Hematopoietic multipotent progenitor cell treated with erythropoietin and hydrocortisone succinate and interleukin-3 and kit ligand, for 4 days (in vitro differentiated cells): ENCODE data around the gene CD74.
A peak's percentile ranks its signal among the peaks of the same experiment; 100 is the strongest.

ENCODE experiments used
- DNase-seq: peaks from one replicate; pipeline ENCODE4 v3.0.0-alpha.2; 2015

The CD74 gene

DNA sequence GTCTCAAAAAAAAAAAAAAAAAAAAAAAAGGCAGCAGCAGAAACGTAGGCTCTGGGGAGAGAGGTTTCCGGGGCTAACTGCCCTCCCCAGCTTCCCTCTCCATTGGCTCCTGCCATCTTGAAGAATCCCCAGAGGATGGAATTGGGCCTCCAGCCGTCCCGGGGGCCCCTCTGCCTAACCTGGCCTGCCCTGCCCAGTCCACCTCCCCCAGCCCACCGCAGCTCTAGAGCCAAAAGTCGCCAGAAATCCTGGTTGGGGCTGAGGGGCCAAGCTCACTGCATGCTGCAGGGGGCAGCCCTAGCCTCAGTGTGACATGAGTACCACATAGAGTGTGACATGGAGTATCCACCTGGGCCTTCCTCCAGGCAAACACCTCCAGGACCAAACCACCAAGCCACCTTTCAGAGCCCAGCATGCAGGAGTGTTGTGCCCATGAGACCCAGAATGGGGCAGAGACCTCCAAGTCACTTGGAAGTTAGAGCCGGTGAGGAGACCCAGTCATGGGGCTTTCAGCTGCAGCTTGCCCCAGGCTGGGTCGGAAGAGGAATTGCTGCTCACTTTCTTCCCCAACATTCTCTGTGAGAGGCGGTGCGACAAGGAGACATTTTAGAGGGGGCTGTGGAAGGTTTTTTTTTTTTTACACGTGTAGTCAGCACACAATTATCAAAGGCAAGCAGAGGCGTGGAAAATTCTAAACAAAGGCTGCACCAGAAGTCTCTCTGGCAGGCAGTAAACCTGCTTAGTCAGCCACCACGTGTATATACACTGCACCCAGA lies 17.6 kb downstream of the CD74 start:
- no peak for DNase-seq

DNA sequence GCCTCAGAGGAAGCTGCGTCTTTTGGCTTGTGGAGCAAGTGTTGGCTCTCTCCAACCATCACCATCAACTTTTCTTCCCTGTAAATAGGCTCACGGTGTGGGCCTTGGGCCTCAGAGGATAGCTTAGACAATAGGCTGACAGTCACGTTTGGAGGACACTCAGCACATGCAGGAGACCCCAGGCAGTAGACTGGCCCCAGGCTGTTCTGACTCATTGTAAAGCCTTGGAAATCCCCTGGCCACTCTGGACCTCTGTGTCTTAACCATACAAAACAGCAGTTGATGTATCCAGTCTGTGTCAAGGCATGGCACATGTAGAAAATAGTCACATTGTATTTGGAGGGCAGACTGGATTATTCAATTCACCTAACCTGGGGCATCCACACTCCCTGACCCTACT lies 18.6 kb downstream of the CD74 start:
- DNase-seq, result no peak

DNA sequence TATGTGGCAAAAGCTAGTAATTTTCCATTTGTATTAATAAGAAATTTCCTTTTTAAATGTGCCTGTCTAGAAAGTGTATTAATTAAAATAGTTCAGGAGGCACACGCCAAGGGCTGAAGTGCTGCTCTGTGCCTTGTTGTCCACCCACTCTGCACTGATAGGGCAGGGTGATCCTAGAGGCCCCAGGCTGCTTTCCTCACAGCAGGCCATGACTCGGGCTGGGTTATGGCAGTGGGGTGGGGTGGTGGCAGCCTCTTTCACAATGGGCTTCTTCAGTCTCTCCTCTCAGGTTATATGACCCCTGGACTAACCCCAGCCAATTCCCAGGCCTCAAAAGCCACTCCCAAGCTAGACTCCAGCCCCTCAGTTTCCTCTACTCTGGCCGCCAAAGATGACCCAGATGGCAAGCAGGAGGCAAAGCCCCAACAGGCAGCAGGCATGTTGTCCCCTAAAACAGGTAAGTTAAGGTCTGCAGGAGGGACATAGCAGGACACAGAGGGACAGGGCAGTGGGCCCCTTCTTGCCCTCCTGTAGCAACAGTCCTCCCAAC lies 19.5 kb downstream of the CD74 start:
- DNase-seq, result no peak

DNA sequence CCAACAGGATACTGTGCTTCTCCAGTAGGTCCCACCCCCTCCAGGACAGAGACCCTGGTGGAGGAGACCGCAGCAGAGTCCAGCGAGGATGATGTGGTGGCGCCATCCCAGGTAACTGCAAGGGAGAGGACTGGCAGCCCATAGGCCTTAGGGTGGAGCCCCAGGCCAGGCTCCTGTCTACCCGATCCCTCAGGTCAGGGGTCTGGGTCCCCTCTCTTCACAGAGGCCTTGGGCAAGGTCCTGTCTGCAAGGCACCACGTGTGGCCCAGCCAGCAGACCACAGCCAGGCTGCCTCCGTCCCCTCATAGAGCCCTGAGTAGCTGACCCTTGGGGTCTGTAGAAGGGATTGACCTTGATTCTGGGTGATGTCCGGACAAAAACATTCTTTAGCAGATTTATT lies 20.0 kb downstream of the CD74 start:
- DNase-seq, result no peak

DNA sequence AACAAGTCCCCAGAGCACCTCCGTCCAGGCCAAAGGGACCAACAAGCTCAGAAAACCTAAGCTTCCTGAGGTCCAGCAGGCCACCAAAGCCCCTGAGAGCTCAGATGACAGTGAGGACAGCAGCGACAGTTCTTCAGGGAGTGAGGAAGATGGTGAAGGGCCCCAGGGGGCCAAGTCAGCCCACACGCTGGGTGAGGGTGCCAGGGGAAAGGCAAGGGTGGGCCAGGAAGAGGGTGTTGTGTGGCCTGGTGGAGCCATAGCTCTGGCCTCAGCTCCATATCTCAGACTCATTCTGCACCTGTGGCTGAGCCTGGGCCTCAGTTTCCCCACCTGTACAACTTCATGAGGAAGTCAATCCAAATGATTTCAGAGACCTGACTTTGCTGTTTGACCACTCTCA lies 20.7 kb downstream of the CD74 start:
- no peak for DNase-seq

DNA sequence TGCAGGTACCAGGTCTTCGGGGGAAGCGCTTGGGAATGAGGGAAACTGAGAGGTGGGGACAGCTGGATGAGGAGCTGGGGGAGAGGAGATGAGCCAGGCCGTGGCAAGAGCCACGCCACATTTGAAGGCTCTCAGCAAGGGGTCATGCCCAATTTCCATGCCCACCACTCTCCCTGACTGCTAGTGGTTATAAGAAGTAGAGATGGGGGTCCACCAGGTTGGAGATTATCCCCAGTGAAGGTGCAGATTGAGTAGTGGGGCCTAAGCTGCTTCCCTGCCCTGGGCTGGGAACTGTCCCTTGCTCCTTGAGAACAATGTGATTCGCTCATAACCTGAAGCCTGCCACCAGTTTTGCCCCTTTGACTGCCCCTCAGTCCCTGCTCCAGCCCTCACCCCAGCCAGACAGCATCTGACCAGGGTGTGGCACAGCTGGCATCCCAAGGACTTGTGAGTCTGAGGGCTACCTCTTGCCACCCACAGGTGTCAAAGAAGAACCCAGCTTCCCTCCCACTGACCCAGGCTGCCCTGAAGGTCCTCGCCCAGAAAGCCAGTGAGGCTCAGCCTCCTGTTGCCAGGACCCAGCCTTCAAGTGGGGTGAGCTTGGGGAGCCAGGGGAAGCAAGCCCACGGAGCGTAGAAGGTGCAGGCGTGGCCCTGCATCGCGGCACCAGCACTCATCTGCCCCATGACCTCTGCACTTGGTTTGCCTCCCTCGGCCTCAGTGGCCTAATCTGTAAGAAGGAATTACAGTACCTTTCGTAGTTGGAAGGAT lies 21.5 kb downstream of the CD74 start:
- DNase-seq, result no peak

DNA sequence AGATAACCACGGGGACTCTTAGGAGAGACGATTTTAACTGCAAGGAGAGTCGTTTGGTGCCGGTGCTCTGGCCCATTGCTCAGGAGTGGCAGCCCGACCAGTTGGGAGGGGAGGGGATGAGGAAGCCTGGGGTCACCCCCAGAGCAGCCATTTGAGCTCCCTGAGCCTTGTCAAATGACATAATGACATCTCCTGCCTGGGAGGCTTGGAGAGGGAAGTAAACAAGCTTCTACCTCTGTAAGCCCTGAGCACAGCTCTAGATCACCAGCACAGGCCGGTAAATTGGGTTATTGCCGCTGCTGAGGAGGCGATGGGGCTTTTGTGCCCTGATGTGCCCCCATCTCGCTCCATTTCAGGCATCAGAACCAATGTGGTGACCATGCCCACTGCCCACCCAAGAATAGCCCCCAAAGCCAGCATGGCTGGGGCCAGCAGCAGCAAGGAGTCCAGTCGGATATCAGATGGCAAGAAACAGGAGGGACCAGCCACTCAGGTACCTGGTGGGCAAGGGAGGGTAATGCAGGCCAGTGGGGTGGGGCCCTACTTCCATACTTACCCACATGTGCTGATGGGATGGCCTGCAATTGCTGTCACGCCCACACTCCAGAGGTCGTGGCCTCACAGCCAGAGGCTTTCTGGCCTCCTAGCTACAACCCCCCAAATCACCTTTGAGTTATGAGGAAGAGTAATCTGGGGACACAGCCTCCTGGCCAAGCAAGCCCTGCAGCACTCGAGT lies 23.0 kb downstream of the CD74 start:
- DNase-seq, result no peak

DNA sequence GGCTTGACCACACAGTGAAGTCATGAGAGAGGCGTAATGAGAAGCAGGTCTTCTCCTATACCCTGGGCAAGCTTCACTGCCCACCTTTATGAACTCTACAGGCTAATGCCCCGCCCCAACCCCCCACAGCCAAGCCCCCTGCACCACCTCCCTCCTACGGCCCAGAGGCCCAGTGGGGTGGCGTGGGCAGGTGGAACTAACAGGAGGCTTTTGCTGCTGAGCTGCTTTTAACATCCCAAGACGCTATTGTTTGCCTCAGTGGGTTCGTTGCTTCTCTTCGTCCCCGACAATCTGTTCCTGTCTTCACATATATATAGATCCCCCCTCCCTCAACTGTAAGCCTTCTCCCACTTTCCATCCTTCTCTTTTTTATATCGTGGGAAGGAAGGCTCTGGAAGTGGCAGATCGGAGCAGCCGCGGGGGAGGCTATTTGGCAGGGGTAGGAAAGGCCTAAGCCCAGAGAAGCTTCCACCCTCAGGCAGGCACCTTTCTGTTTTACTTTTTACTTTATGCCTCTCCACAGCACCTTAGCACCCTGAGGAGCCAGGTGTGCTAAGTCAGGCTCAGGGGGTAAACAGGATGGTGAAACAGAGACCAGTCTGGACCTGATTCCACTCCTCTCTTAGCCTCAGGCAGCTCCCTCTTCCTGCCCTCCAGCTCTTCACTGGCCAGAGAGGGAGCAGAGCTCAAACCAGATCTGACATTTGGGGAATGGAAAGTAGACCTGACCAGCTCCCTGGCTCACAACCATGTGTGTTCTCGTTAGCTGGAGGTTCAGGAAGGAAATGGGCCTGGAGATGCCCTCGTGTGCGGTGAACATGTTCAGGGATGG lies 26.5 kb downstream of the CD74 start:
- no peak for DNase-seq

DNA sequence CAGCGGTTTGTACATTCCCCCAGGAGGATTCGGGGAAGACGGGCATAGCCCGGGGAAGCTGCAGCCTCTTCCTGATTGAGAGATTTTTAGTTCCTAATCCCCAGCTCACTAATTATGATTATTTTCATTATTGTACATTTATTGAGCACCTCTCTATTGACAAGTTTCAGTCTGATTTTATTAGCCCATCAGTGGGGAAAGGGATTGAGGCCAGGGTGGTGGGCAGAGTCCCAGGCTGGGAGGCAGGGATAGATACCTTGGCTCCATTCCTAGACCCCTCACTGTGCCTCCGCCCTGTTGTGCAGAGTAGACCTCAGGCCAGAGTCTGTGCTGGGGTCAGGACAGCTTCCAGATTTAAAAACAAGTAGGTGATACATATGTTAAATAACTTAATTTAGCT lies 28.0 kb downstream of the CD74 start:
- no peak for DNase-seq

DNA sequence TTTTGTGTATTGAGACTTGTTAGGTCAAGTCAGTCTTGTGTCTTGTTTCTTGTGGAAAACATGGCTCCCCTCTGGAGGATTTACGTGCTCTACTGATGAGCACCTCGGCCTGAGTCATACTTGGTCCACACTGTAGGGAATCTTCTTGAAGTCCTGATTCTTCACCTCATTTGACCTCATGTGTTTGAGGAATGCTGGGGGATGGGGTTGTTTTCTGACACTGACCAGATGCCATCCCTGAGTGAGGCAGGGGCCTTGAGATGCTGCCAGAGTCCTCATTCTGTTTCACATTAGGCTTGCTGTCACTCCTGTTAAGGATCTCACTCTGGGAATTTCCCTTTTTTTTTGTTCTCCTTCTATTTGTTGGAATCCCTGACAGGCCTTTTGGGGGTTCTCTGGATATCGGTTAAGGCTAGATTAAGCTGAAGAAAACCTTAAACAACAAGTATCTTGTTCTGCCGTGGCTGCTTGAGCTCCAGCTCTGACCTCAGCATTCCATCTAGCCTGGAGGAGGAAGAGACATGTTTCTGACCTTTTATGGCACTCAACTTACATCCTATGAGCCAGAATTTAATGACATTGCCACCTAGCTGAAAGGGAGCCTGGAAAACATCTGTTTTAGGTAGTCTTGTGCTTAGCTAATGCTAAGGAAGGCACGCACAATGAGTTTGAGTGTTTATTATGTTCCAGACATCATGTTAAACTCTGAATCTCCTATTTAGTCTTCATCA lies 34.6 kb downstream of the CD74 start:
- DNase-seq, result no peak

DNA sequence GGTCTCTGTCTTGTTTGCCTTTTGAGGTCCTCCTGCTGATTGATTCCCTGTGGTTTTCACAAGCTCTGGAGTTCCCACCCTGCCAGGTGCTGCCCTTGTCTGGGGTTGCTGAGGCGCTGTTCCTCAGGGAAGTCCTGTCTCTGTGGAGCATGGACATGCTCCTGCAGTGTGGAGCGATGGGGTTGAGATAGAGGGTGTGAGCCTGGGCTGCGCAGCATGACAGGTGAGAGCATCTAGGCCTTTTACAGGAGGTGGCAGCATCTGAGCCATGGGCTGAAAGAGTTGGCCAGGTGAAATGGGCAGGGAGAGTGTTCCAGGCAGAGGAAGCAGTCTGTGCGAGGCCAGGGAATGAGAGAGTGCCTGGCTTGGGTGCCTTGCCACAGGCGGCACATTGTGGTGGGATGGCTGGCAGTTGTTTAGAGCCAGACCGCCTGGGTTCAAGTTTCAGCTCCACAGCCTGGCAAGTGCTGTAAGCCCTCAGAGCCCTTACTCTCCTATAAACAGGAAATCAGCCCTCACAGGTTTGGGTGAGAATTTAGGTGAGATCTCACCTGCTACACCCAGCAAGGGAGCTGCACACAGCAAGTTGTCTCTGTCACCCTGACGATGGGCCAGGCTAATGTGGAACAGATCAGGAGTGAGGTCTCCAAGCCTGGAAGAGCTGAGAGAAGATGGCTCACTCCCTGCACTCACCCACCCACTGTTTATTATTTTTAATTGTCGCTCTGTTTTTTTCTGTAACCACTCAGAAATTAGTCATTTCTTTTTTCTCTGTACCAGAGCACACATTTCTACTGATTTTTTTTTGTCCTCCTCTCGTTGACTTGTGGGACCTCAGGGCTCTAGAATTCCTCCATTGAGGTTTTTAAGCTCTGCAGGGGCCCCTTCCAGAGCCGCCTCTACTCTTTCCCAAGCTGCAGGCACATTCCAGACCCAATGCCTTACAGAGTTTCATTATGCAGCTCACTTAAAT lies 35.6 kb downstream of the CD74 start:
- no peak for DNase-seq

DNA sequence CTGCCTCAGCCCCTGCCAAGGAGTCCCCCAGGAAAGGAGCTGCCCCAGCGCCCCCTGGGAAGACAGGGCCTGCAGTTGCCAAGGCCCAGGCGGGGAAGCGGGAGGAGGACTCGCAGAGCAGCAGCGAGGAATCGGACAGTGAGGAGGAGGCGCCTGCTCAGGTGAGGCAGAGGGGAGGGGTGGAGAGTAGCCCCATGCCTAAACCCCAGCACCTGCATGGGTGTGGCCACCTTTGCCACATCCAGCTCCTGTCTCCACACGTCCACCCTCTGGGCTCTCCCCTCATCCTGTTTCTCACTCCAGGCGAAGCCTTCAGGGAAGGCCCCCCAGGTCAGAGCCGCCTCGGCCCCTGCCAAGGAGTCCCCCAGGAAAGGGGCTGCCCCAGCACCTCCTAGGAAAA lies 38.1 kb downstream of the CD74 start:
- DNase-seq, result no peak

DNA sequence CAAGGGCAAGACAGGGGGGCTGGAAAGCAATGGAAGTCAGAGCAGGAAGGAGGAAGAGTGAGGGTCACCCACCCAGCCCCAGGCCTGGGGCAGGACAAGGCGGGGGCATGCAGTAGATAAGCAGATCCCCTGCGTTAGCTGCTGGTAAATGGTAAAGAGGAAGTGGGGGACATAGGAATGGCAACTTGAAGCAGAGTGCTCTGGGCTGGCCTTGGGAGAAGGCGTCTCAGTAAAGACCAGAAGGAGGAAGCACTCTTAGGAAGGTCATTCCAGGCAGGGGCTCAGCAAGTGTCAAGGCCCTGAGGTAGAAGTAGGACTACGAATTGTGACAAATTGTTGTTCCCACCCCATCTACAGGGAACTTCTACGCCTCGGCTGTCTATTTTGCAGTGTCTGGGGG lies 40.1 kb downstream of the CD74 start:
- DNase-seq, result peak; percentile 57

DNA sequence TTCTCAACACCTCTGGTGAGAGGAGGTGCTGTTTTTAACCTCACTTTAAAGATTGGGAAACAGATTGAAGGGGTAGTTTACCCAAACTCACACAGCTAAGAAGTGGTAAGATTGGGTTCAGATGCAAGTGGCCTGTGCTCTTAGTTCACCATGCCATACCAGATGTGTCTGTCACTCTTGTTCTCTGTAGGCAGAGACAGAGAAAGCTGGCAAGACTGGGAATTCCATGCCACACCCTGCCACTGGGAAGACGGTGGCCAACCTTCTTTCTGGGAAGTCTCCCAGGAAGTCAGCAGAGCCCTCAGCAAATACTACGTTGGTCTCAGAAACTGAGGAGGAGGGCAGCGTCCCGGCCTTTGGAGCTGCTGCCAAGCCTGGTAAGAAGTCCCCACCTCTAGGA lies 44.2 kb downstream of the CD74 start:
- DNase-seq, result no peak

DNA sequence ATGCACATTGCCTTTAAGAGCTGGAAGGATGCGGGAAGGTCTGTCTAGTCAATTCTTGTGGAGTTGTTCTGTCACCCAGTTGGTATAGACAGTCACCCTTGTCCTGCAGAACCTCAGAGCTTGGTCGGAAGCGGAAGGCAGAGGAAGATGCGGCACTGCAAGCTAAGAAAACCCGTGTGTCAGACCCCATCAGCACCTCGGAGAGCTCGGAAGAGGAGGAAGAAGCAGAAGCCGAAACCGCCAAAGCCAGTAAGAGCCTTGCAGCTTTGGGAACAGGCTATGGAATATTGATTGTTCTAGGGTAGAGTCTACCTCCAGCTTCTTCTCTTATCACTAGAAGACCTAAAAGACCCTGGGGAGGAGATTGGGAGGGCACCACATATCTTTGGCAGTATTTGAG lies 48.7 kb downstream of the CD74 start:
- no peak for DNase-seq

DNA sequence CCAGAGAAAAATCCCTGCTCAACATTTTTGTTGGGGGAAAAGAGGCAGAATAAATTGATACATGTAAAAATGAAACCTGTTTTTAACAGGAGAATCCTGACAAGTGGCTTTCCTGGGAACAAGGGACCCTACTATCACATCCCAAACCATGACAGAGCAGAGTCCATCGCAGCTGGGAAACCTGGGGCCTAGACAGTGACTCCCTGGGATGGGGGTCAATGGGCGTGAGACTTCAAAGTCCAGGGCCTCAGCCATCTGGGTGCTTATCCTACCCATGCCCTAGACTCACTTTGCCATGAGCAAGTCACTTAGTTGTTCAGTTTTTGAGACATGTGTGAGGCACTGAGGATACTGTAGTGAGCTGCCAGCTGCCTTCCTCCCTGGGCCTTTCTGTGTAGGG lies 49.5 kb downstream of the CD74 start:
- no peak for DNase-seq

DNA sequence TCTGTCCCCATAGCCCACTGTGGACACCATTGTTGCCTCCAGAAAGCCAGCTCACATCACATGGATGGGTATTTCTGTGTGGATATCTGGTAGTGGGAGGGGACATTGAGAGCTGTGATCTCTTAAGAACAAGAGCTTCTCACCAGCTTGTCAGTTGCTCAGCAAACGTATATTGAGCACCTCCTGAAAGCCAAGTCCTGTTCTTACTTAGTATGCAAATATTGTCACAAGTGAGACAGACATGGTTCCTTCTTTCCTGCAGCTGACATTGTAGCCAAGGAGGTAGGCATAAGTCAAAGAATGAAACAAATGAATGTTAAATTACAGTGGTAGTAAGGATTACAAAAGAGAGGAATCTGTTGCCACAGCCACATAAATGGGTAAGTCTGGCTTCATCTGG lies 51.4 kb downstream of the CD74 start:
- no peak for DNase-seq

DNA sequence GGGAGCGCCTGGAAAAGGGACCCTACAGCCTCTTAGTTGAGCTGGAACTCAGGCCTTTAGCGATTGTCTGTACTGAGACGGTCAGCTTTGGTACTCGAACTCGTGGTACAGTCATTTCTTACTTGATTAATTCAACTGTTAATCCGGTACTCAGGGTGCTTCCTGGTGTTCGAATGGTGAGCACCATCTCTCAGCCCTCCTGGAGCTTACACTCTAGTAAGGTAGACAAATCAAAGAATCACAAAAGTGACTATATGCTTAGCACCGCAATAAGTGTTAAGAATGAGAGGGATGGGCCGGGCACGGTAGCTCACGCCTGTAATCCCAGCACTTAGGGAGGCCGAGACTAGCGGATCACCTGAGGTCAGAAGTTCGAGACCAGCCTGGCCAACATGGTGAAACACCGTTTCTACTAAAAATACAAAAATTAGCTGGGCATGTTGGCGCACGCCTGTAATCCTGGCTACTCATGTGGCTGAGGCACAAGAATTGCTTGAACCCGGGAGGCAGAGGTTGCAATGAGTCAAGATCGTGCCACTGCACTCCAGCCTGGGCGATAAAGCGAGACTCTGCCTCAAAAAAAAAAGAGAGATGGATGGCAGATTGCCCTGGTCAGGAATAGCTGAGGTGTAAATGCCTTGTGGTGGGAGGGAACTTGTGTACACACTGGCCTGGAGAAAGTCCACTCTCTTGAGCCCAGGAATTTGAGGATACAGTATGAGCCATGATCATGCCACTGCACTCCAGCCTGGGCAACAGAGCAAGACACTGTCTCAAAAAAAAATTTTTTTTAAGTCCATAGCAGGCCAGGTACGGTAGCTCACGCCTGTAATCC lies 54.2 kb downstream of the CD74 start:
- DNase-seq, result no peak
